ENCODE measurements around the gene RNF181.

The RNF181 gene, protein sequence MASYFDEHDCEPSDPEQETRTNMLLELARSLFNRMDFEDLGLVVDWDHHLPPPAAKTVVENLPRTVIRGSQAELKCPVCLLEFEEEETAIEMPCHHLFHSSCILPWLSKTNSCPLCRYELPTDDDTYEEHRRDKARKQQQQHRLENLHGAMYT

DNA sequence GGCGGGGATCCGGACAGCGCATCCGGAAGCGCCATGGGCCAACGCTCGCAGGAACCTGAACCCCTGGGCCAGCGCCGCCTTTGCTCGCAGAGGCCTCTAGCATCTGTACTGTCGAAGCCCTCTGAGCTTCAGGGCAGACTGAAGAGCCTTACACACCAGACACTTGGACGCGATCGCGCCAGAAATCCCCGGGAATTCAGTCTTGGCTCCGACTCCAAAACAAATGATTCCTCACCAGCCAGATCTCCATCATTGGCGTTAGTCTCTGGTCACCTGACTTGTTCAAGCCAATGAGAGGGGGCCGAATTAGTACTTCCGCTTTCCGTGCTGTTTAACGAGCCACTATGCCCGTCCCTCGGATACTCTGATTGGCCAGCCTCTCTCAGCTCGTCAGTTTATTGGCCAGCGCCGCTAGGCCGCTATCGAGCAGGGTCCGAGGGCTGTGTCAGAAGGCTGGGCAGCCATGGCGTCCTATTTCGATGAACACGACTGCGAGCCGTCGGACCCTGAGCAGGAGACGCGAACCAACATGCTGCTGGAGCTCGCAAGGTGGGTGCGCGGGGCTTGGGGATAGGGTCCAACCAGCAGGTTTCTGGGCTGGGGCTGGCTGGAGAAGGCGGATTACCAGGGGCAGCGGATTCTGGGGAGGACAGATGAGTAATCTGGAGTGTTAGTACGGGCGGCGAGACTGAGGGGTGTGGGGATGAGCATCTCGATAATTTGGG, at the start of gene RNF181:
Gene RNF181, plus strand, starts transcription at position 445 of the 725 bp plus-strand sequence. Its CDS starts 19 bp downstream, at position 464.
- H3K4me3 ChIP-seq (ENCODE audit: low read depth, low read length), result peak within 1 kb of the TSS; percentile 58
- DNase-seq (ENCODE audit: low read depth), result peak; percentile 98
- TF ChIP-seq, protein P1, sequence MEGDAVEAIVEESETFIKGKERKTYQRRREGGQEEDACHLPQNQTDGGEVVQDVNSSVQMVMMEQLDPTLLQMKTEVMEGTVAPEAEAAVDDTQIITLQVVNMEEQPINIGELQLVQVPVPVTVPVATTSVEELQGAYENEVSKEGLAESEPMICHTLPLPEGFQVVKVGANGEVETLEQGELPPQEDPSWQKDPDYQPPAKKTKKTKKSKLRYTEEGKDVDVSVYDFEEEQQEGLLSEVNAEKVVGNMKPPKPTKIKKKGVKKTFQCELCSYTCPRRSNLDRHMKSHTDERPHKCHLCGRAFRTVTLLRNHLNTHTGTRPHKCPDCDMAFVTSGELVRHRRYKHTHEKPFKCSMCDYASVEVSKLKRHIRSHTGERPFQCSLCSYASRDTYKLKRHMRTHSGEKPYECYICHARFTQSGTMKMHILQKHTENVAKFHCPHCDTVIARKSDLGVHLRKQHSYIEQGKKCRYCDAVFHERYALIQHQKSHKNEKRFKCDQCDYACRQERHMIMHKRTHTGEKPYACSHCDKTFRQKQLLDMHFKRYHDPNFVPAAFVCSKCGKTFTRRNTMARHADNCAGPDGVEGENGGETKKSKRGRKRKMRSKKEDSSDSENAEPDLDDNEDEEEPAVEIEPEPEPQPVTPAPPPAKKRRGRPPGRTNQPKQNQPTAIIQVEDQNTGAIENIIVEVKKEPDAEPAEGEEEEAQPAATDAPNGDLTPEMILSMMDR (IDR thresholded peaks at IDR 0.05; ENCODE audit: control insufficient read depth, extremely low read depth, insufficient read depth), result no peak

DNA sequence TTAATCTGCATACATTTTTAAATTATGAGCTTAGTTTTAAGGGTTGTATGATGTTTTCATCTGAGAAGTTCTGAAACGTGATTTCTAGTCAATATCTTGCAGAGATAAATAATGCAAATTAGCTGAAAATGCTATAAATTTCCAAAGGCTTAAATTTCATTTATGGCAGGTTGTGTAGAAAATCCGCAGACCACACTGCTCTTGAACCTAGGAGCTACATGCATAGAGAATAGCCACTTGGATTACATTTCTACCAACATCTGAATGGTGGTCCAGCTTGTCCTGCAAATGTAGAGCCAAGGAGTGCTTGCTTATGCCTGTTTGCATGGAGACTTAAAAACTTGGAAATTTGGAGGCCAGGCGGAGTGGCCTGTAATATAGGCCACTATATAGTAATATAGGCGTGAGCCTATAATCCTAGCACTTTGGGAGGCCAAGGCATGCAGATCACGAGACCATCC, 49.7 kb upstream of the RNF181 start:
- H3K4me3 ChIP-seq (ENCODE audit: low read depth, low read length), result no peak overlapping the region
- no peak for DNase-seq (ENCODE audit: low read depth)
- TF ChIP-seq, protein P1 (IDR thresholded peaks at IDR 0.05; ENCODE audit: control insufficient read depth, extremely low read depth, insufficient read depth), result no peak

DNA sequence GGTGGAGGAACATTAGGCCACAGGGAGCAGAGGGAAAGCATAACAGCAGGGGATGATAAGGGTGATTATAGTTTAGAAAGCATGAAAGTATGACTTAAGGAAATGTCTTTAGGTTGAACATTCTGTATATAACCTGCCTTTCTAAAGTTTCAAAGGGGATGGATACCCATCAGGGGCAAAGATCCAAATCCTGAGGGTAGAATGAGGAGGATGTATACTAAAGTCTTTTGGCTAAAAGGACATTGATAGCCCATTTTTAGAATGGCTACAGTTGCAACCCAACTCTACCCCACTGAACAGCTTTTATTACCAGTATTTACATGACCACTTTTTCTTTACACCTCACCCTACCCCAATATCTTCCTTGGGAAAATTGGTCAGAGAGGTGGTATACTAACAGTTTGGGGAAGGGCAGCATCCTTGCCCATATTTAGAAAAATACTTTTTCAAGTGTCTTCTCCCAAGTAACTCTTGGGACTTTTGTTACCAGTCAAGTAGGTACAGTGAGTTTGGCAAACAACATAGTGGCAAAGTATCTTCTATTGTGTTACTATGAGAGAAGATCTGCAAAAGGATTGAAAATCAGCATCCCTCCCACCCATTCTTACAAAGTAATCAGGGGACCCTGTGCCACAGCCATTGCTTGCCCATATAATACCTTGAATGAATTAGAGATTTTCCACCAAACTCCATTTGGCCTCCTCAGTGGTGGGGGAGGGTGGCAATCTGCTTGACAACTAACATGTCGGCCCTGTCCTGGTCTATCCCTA, 48.3 kb upstream of the RNF181 start:
- no peak overlapping the region for H3K4me3 ChIP-seq (ENCODE audit: low read depth, low read length)
- no peak for DNase-seq (ENCODE audit: low read depth)
- TF ChIP-seq, protein P1 (IDR thresholded peaks at IDR 0.05; ENCODE audit: control insufficient read depth, extremely low read depth, insufficient read depth), result no peak

DNA sequence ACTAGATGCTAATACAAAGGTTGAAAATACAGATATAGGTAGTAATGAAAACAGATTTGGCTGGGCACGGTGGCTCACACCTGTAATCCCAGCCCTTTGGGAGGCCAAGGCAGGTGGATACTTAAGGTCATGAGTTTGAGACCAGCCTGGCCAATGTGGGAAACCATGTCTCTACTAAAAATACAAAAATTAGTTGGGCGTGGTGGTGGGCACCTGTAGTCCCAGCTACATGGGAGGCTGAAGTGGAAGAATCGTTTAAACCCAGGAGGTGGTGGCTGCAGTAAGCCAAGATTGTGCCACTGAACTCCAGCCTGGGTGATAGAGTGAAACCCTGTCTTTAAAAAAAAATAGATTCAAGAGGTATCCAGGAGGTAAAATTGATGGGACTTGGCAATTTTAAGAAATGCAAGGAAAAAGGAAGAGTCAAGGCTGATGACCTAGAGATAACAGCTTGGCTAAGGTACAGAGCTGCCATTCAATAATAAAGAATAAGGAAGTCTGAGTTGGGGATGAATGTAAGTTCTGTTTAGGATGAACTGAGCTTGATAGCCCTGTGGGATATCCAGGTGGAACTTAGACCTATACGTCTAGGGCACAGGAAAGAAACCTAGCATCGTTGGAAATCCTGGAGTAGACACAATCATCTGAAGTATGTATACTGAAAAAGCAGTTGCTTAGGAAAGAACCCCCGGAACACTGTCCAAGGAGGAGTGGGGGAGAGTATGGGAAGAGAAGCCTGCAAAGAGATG, 47.5 kb upstream of the RNF181 start:
- DNase-seq (ENCODE audit: low read depth), result no peak
- TF ChIP-seq, protein P1 (IDR thresholded peaks at IDR 0.05; ENCODE audit: control insufficient read depth, extremely low read depth, insufficient read depth), result no peak

DNA sequence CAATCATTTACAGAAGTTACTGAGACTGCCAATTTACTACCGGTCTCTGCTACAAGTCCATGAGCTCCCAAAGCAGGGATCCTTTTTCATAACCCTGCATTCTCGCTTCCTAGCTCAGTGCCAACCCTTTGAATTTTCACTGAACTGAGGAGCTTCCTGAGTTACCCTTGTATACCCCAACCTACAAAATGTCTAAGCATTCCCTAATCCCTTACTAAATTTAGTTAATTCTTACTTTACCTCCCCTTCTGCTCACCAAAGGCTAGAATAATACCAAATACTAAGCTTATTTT, 47.0 kb upstream of the RNF181 start:
- TF ChIP-seq, protein P1 (IDR thresholded peaks at IDR 0.05; ENCODE audit: control insufficient read depth, extremely low read depth, insufficient read depth), result no peak
- no peak for DNase-seq (ENCODE audit: low read depth)
- H3K4me3 ChIP-seq (ENCODE audit: low read depth, low read length), result no peak overlapping the region

More for the DNA sequence above, 47.5 kb upstream of the RNF181 start:
- no peak overlapping the region for H3K4me3 ChIP-seq (ENCODE audit: low read depth, low read length)

DNA sequence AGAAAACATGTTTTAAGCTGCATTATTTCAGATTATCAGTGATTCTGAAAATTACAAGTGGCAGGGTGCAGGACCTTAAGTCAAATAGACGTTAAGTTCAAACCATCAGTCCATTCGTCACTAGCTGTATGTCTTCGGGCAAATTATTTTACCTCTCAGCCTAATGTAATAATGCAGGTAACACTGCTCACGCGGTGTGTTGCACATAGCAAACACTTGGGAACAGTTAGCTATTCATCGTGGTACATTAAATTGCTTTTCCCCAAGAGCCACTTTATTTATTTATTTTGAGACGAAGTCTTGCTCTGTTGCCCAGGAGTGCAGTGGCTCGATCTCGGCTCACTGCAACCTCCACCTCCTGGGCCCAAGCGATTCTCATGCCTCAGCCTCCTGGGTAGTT, 46.5 kb upstream of the RNF181 start:
- no peak overlapping the region for H3K4me3 ChIP-seq (ENCODE audit: low read depth, low read length)
- TF ChIP-seq, protein P1 (IDR thresholded peaks at IDR 0.05; ENCODE audit: control insufficient read depth, extremely low read depth, insufficient read depth), result no peak
- no peak for DNase-seq (ENCODE audit: low read depth)
